ENCODE results near the gene SCN3B. TPM values are rescaled to one million over a fixed set of nuclear protein-coding genes. Genes with fewer than 3 reads are reported as not detected.

The SCN3B gene
- total RNA-seq, 4 donors from 2014 or later, result 0.20 to 1.1 (median 0.58) TPM

- H3K9me3 ChIP-seq, result no peaks in the 10 kb centered on the region
- WGBS, 2 donors (ENCODE audit: low coverage in 1 of 2), result 46 to 48% methylated on average over 2 of the region's 2 CpGs
- no peak for DNase-seq
- no peaks in the 10 kb centered on the region for H3K36me3 ChIP-seq
- no peaks in the 10 kb centered on the region for H3K4me1 ChIP-seq
- TF ChIP-seq POLR2A (IDR thresholded peaks at IDR 0.05), result no peak
- H3K27ac ChIP-seq, result no peak overlapping the region
- intact Hi-C loops (cut with DNase I; ENCODE audit: low total_unique reads), result no loop called here
- in situ Hi-C loops (cut with MboI; ENCODE audit: low pct_ligation_motif_present in 1 of 4, low pct_unique_long_range_greater_than_20kb in 1 of 4, low sequenced_read_pairs in 3 of 4), result no loop called here
- peaks cover 13% of the 10 kb centered on the region for H3K27me3 ChIP-seq
- no peak overlapping the region for H3K4me3 ChIP-seq
Observed at GRCh38 chr11:123698546-123699127, 44.2 kb upstream of the SCN3B start.

GRCh38 chr11:123696183-123696582 lies 41.8 kb upstream of the SCN3B start:
- no peaks in the 10 kb centered on the region for H3K36me3 ChIP-seq
- intact Hi-C loops (cut with DNase I; ENCODE audit: low total_unique reads), result no loop called here
- in situ Hi-C loops (cut with MboI; ENCODE audit: low pct_ligation_motif_present in 1 of 4, low pct_unique_long_range_greater_than_20kb in 1 of 4, low sequenced_read_pairs in 3 of 4), result no loop called here
- no peaks in the 10 kb centered on the region for H3K9me3 ChIP-seq
- no peak for DNase-seq
- peaks cover 17% of the 10 kb centered on the region for H3K27me3 ChIP-seq
- TF ChIP-seq POLR2A (IDR thresholded peaks at IDR 0.05) (no peak), EP300 (IDR thresholded peaks at IDR 0.05; ENCODE audit: low read depth) (no peak), POLR2AphosphoS5 (IDR thresholded peaks at IDR 0.05) (no peak)
- TF ChIP-seq, protein P1, sequence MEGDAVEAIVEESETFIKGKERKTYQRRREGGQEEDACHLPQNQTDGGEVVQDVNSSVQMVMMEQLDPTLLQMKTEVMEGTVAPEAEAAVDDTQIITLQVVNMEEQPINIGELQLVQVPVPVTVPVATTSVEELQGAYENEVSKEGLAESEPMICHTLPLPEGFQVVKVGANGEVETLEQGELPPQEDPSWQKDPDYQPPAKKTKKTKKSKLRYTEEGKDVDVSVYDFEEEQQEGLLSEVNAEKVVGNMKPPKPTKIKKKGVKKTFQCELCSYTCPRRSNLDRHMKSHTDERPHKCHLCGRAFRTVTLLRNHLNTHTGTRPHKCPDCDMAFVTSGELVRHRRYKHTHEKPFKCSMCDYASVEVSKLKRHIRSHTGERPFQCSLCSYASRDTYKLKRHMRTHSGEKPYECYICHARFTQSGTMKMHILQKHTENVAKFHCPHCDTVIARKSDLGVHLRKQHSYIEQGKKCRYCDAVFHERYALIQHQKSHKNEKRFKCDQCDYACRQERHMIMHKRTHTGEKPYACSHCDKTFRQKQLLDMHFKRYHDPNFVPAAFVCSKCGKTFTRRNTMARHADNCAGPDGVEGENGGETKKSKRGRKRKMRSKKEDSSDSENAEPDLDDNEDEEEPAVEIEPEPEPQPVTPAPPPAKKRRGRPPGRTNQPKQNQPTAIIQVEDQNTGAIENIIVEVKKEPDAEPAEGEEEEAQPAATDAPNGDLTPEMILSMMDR (IDR thresholded peaks at IDR 0.05), result no peak
- no peak overlapping the region for H3K4me3 ChIP-seq
- no peak overlapping the region for H3K27ac ChIP-seq
- H3K4me1 ChIP-seq, result no peaks in the 10 kb centered on the region
- 67 to 89% methylated on average over 1 to 2 of the region's 2 CpGs for WGBS, 2 donors (ENCODE audit: low coverage in 1 of 2)

- intact Hi-C loops (cut with DNase I; ENCODE audit: low total_unique reads), result no loop called here
- TF ChIP-seq EP300 (IDR thresholded peaks at IDR 0.05; ENCODE audit: low read depth) (no peak), POLR2A (IDR thresholded peaks at IDR 0.05) (no peak), POLR2AphosphoS5 (IDR thresholded peaks at IDR 0.05) (no peak)
- TF ChIP-seq, protein P1 (IDR thresholded peaks at IDR 0.05), result no peak
- H3K4me1 ChIP-seq, result no peaks in the 10 kb centered on the region
Observed at GRCh38 chr11:123695231-123695630, 40.8 kb upstream of the SCN3B start.

GRCh38 chr11:123694551-123694950 lies 40.1 kb upstream of the SCN3B start:
- DNase-seq, result no peak
- intact Hi-C loops (cut with DNase I; ENCODE audit: low total_unique reads), result no loop called here

More at GRCh38 chr11:123695231-123695630, 40.8 kb upstream of the SCN3B start:
- Histone ChIP-seq H3K4me3 (no peak overlapping the region), H3K36me3 (no peaks in the 10 kb centered on the region), H3K27me3 (peaks cover 17% of the 10 kb centered on the region), H3K27ac (no peak overlapping the region), H3K9me3 (no peaks in the 10 kb centered on the region)
- 86 to 92% methylated on average over 9 of the region's 9 CpGs for WGBS, 2 donors (ENCODE audit: low coverage in 1 of 2)
- in situ Hi-C loops (cut with MboI; ENCODE audit: low pct_ligation_motif_present in 1 of 4, low pct_unique_long_range_greater_than_20kb in 1 of 4, low sequenced_read_pairs in 3 of 4), result no loop called here
- DNase-seq, result no peak

More at GRCh38 chr11:123694551-123694950, 40.1 kb upstream of the SCN3B start:
- no peak overlapping the region for H3K27ac ChIP-seq
- no peak overlapping the region for H3K4me3 ChIP-seq
- H3K27me3 ChIP-seq, result peaks cover 17% of the 10 kb centered on the region
- WGBS, 2 donors (ENCODE audit: low coverage in 1 of 2), result 59 to 61% methylated on average over 2 of the region's 2 CpGs
- H3K4me1 ChIP-seq, result no peaks in the 10 kb centered on the region
- in situ Hi-C loops (cut with MboI; ENCODE audit: low pct_ligation_motif_present in 1 of 4, low pct_unique_long_range_greater_than_20kb in 1 of 4, low sequenced_read_pairs in 3 of 4), result no loop called here
- H3K9me3 ChIP-seq, result no peaks in the 10 kb centered on the region
- H3K36me3 ChIP-seq, result no peaks in the 10 kb centered on the region
- no peak for TF ChIP-seq POLR2A (IDR thresholded peaks at IDR 0.05)
- TF ChIP-seq, protein P1 (IDR thresholded peaks at IDR 0.05), result no peak
- no peak for TF ChIP-seq POLR2AphosphoS5 (IDR thresholded peaks at IDR 0.05)
- no peak for TF ChIP-seq EP300 (IDR thresholded peaks at IDR 0.05; ENCODE audit: low read depth)
